Prostate gland (tissue), 2 donors: ENCODE results near the gene DOCK3.

Experiments used
- CTCF ChIP-seq, 4 experiments: fragments of 200-600 bp in 2 of 4; fragments of 450-650 bp in 2 of 4; sonication (generic) in 2 of 4; IDR thresholded peaks; 1 replicate in 3 of 4; 2 replicates in 1 of 4; pipeline ENCODE4 v1.5.1; 2016 to 2019; ENCODE audit warnings: antibody characterized with exemption in 4 of 4, mild to moderate bottlenecking in 2 of 4, moderate library complexity in 2 of 4
- POLR2A ChIP-seq: fragments of 450-650 bp; IDR thresholded peaks from one replicate; pipeline ENCODE4 v1.6.1; 2016; ENCODE audit warnings: antibody characterized with exemption, mild to moderate bottlenecking
- POLR2AphosphoS5 ChIP-seq: sonication (generic); formaldehyde crosslinking; IDR thresholded peaks from one replicate; pipeline ENCODE4 v1.6.1; 2017; ENCODE audit warnings: antibody characterized with exemption

DNA sequence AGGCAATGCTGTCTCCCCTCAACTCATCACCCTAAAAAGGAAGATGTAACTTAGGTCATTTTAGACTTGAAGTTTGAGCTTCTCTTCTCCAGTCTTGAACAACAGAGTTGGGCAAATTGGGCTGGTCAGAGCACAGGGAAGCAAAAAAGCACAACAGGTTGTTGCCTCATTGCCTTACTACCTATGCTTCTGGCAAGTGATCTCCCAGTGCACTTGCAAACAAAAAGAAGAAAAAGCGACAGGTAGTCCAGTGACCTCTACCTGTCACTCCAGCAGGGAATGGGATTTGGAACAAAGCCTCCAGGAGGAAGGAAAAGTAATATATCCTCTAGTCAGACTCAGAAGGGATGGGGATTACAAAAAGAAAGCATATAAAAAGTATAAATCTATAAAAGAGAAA is 550.1 kb downstream of the DOCK3 start:
- TF ChIP-seq CTCF (IDR thresholded peaks at IDR 0.05), result no peak
- TF ChIP-seq POLR2A, result no peak
- no peak for TF ChIP-seq POLR2AphosphoS5
